NCI-H2081 treated with DMSO at 0.1 percent for 48 hours (cell line): ENCODE results near the gene UNC13A.
A peak's percentile ranks its signal among the peaks of the same experiment; 100 is the strongest.
"Not testable (repeated sequence)": the region's sequence is repeated elsewhere in the genome, so short reads cannot be mapped to it uniquely, and the experiment has no call there.

Experiments used
- DNase-seq: peaks from one replicate; lab custom pipeline; 2025; lab: John Stamatoyannopoulos, UW

Gene UNC13A

DNA sequence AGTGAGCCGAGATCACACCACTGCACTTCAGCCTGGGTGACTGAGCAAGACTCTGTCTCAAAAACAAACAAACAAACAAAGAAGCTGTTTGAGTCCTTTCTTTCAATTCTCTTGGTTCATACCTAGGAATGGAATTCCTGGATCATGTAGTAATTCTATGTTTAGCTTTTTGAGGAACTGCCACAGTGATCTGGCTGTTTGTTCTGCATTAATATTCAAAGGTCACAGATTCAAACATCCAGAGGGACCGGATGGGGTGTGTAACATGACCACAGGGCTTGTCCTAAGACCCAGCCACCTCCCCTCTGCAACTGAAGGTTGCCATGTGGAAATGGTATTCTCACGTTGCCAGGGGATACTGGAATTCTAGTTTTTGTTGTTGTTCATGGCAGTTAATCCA lies 122.5 kb downstream of the UNC13A start:
- DNase-seq: no peak

DNA sequence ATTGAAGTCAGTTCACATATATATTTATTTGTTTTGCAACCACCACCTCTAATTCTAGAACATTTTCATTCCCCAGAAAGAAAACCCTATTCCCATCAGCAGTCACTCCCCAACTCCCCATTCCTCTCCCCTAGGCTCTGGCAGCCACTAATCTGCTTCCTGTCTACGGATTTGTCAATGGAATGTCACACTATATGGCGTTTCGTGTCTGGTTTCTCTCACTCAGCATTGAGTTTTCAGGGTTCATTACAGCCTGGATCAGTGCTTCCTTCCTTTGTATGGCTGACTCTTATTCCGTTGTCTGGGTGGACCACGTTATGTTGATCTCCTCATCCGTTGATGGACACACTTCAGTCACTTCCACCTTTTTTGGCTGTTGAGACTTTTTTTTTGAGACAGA lies 123.4 kb downstream of the UNC13A start:
- no peak for DNase-seq

- no peak for DNase-seq
These were observed 125.6 kb downstream of the UNC13A start for GRCh38 chr19:17562561-17562960.

GRCh38 chr19:17562097-17562496 lies 126.1 kb downstream of the UNC13A start:
- DNase-seq: no peak

GRCh38 chr19:17560205-17560595 lies 128.0 kb downstream of the UNC13A start:
- DNase-seq: no peak

DNA sequence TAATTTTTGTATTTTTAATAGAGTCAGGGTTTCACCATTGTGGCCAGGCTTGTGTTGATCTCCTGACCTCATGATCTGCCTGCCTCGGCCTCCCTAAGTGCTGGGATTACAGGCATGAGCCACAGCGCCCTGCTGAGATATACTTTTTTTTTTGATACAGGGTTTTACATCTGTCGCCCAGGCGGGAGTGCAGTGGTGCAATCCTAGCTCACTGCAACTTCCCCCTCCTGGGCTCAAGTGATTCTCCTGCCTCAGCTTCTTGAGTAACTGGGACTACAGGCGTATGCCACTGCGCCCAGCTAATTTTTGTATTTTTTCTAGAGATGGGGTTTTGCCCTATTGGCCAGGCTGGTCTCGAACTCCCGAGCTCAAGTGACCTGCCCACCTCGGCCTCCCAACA lies 130.7 kb downstream of the UNC13A start:
- DNase-seq: no peak

- DNase-seq: no peak
These were observed 131.2 kb downstream of the UNC13A start for GRCh38 chr19:17556995-17557394.

- DNase-seq: no peak
These were observed 132.0 kb downstream of the UNC13A start for GRCh38 chr19:17555929-17556813.

DNA sequence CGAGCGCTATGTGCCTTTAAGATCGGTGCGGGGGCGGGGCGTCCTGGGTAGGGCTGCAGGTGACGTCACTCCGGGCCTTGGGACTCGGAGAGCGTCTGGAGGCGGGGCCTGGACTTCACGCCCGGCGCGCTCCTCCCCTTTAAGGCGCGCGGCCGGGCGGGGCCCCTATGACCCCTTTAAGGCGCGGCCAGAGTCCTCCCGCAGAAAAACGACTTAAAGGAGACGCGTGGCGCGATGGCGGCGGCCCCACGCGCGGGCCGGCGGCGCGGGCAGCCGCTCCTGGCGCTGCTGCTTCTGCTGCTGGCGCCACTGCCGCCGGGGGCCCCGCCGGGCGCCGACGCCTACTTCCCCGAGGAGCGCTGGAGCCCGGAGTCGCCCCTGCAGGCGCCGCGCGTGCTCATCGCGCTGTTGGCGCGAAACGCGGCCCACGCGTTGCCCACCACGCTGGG lies 132.7 kb downstream of the UNC13A start, which contains the start of gene COLGALT1:
Gene COLGALT1 (plus strand): TSS at position 170 of the 449 bp plus-strand sequence. CDS start 65 bp downstream, at position 235.
- DNase-seq: peak; percentile 81

DNA sequence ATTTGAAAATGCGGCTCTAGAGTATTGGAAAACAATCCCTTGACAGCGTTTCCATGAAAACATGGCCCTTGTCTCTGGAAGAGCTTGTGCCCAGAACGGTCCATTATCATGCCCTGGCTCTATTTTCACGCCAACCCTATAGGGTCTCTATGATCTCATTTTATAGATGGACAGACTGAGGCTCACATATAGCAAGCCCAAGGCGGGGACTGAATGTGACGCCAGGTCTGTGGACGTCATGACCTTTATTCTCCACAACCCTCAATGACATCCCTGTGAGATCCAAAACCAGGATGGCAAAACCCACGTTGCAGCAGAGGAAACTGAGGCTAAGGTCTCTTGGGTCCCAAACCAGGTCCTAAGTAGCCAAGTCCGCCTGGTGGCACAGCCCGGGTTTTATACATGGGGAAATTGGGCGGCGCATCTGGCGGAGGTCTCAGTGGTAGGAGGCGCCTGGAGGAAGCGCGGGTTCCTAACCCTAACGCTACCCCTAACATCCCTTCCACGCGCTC lies 133.1 kb downstream of the UNC13A start:
- no peak for DNase-seq

DNA sequence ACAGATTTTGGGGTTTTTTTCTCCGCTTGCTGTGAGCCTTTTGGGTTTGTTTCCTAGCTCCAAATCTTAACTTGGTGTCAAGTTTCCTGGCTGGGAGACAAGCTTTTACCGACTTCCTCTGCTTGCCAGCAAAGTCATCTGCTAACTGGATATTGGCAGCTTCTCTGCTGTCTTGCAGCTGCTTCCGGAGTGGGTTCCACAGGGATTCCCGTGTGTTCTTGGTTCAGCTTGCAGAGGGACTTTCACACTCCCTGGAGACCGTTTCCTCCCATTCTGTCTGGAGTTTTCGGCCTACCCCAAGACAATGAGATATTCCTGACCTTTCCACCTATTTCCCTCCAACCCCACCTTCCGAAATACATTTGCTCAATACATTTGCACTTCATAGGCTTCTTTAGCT lies 134.9 kb downstream of the UNC13A start:
- DNase-seq: no peak

DNA sequence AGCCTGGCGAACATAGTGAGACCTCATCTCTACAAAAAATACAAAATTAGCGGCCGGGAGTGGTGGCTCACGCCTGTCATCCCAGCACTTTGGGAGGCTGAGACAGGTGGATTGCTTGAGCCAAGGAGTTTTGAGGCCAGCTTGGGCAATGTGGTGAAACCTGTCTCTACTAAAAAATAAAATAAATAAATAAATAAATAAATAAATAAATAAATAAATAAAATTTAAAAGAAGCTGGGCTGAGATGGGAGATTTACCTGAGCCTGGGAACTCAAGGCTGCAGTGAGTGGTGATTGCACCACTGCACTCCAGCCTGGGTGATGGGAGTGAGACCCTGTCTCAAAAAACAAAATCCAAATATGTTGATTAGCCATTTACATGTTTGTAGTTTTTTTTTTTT lies 135.4 kb downstream of the UNC13A start:
- not testable (repeated sequence) for DNase-seq
